KMS-11 (cell line): ENCODE results near the gene MMP28.
A peak's percentile ranks its signal among the peaks of the same experiment; 100 is the strongest.

Experiments used
- H2AFZ ChIP-seq: fragments of 200-600 bp; sonication (generic); 2 replicates; pipeline ENCODE4 v1.6.1; 2016; ENCODE audit warnings: antibody characterized with exemption, mixed run types, low read depth
- H3K27ac ChIP-seq: fragments of 200-600 bp; sonication (generic); 2 replicates; pipeline ENCODE4 v1.6.1; 2016; ENCODE audit warnings: mild to moderate bottlenecking, mixed run types
- H3K27me3 ChIP-seq: fragments of 200-600 bp; sonication (generic); 2 replicates; pipeline ENCODE4 v1.6.1; 2017; ENCODE audit warnings: mild to moderate bottlenecking, low read depth, mixed run types, moderate library complexity; ENCODE audit not compliant: insufficient read depth
- H3K36me3 ChIP-seq: fragments of 200-600 bp; sonication (generic); 2 replicates; pipeline ENCODE4 v1.6.1; 2017; ENCODE audit warnings: mild to moderate bottlenecking, mixed run types; ENCODE audit not compliant: insufficient read depth
- H3K4me1 ChIP-seq: fragments of 200-600 bp; sonication (generic); 2 replicates; pipeline ENCODE4 v1.6.1; 2016; ENCODE audit warnings: mild to moderate bottlenecking, low read depth, mixed run types; ENCODE audit not compliant: poor library complexity, severe bottlenecking
- H3K4me2 ChIP-seq: fragments of 200-600 bp; sonication (generic); 2 replicates; pipeline ENCODE4 v1.7.0; 2016; ENCODE audit warnings: mild to moderate bottlenecking, mixed run types
- H3K4me3 ChIP-seq: fragments of 200-600 bp; sonication (generic); IDR thresholded peaks from 2 replicates; pipeline ENCODE4 v1.6.1; 2017; ENCODE audit warnings: low read depth, low read length, mixed read lengths; ENCODE audit not compliant: insufficient read depth
- H3K79me2 ChIP-seq: fragments of 200-600 bp; sonication (generic); 2 replicates; pipeline ENCODE4 v1.6.1; 2016; ENCODE audit warnings: low read depth, mixed run types; ENCODE audit not compliant: insufficient read depth
- H3K9ac ChIP-seq: fragments of 200-600 bp; sonication (generic); 2 replicates; pipeline ENCODE4 v1.6.1; 2016; ENCODE audit warnings: mild to moderate bottlenecking, mixed run types
- H4K20me1 ChIP-seq: fragments of 200-600 bp; sonication (generic); 2 replicates; pipeline ENCODE4 v1.6.1; 2016; ENCODE audit warnings: mild to moderate bottlenecking, mixed run types; ENCODE audit not compliant: insufficient read depth
- CTCF ChIP-seq: fragments of 200-600 bp; sonication (generic); conservative IDR thresholded peaks from 2 replicates; pipeline ENCODE4 v1.6.1; 2017; ENCODE audit warnings: low read depth, mild to moderate bottlenecking, antibody characterized with exemption, low read length, moderate library complexity, mixed read lengths

The MMP28 gene

GRCh38 chr17:35765756-35766488 lies 29.5 kb downstream of the MMP28 start:
- peaks cover 5% of the 10 kb centered on the region for H3K4me1 ChIP-seq
- no peak overlapping the region for H3K9ac ChIP-seq
- TF ChIP-seq CTCF = no peak
- H3K4me3 ChIP-seq = no peak overlapping the region
- H3K36me3 ChIP-seq = no peaks in the 10 kb centered on the region
- no peak overlapping the region for H2AFZ ChIP-seq
- no peaks in the 10 kb centered on the region for H4K20me1 ChIP-seq
- H3K27ac ChIP-seq = no peak overlapping the region
- no peaks in the 10 kb centered on the region for H3K27me3 ChIP-seq
- H3K4me2 ChIP-seq = no peak overlapping the region
- H3K79me2 ChIP-seq = no peaks in the 10 kb centered on the region

GRCh38 chr17:35765086-35765710 lies 30.2 kb downstream of the MMP28 start:
- Histone ChIP-seq H3K4me1 (peaks cover 5% of the 10 kb centered on the region), H2AFZ (peak overlapping the region; percentile 74), H3K79me2 (no peaks in the 10 kb centered on the region), H3K27ac (no peak overlapping the region), H3K27me3 (no peaks in the 10 kb centered on the region), H4K20me1 (no peaks in the 10 kb centered on the region), H3K36me3 (no peaks in the 10 kb centered on the region), H3K9ac (no peak overlapping the region), H3K4me3 (no peak overlapping the region), H3K4me2 (peak overlapping the region; percentile 50)
- TF ChIP-seq CTCF = no peak

DNA sequence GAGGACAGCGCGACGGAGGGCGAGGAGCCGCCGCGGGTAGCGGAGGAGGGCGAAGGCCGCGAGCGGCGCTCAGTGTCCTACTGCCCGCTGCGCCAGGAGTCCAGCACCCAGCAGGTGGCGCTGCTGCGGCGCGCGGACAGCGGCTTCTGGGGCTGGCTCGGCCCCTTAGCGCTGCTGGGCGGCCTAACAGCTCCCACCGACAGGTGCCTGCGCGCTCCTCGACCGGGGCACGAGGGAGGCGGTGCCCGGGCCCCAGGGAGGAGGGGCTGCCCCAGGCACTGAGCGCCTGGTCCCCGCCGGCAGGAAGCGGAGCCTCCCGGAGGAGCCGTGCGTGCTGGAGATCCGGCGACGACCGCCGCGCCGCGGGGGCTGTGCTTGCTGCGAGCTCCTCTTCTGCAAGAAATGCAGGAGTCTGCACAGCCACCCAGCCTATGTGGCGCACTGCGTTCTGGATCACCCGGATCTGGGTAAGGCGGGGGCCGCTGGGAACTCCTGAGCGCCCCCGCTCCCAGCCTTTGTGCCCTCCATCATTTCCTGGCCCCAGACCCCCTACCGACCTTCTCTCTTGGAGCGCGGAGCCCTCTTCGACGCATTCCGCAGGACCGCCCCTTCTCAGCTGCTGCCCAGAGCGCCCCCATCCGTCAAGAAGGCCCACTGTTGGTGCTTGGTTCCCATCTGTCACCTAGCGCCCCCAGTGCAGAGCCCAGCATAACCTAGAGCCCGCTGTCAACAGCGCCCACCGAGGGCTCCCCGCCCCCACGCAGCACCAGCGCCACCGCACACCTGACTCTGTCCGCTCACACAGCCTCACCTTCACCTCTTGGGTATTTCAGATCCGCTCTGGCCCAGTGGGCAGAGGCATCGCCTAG lies 31.1 kb downstream of the MMP28 start:
- Histone ChIP-seq H3K79me2 (no peaks in the 10 kb centered on the region), H3K4me2 (peak overlapping the region; percentile 50), H3K4me1 (peaks cover 5% of the 10 kb centered on the region), H2AFZ (peak overlapping the region; percentile 74), H3K4me3 (no peak overlapping the region), H4K20me1 (no peaks in the 10 kb centered on the region), H3K27me3 (no peaks in the 10 kb centered on the region), H3K27ac (no peak overlapping the region), H3K9ac (peak overlapping the region; percentile 32; the same call in 1 of the 2 replicates), H3K36me3 (no peaks in the 10 kb centered on the region)
- TF ChIP-seq CTCF = peak; percentile 56

DNA sequence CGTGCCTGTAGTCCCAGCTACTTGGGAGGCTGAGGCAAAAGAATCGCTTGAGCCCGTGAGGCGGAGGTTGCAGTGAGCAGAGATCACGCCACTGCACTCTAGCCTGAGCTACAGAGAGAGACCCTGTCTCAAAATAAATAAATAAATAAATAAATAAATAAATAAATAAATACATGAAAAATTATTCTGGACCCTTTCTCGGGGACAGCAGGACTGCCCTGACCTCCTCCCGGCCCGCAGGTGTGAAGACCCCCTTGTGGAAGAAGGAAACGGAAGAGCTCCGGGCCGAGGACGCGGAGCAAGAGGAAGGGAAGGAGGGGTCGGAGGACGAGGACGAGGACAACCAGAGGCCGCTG lies 31.7 kb downstream of the MMP28 start:
- Histone ChIP-seq H3K4me2 (peak overlapping the region; percentile 48; the same call in 1 of the 2 replicates), H2AFZ (peak overlapping the region; percentile 26; the same call in 1 of the 2 replicates), H4K20me1 (no peaks in the 10 kb centered on the region), H3K27ac (no peak overlapping the region), H3K9ac (no peak overlapping the region), H3K4me1 (peaks cover 5% of the 10 kb centered on the region), H3K79me2 (no peaks in the 10 kb centered on the region), H3K27me3 (no peaks in the 10 kb centered on the region), H3K4me3 (no peak overlapping the region), H3K36me3 (no peaks in the 10 kb centered on the region)
- TF ChIP-seq CTCF = no peak
